HG03520 (cell line): Measurements from ENCODE around the gene PRR36.

ENCODE experiments used
- ATAC-seq: cut with Tn5 transposase; IDR thresholded peaks from one replicate; pipeline ENCODE4 v1.9.1; 2021; ENCODE audit warnings: mild to moderate bottlenecking, moderate library complexity; ENCODE audit not compliant: unreplicated experiment

Gene PRR36

DNA sequence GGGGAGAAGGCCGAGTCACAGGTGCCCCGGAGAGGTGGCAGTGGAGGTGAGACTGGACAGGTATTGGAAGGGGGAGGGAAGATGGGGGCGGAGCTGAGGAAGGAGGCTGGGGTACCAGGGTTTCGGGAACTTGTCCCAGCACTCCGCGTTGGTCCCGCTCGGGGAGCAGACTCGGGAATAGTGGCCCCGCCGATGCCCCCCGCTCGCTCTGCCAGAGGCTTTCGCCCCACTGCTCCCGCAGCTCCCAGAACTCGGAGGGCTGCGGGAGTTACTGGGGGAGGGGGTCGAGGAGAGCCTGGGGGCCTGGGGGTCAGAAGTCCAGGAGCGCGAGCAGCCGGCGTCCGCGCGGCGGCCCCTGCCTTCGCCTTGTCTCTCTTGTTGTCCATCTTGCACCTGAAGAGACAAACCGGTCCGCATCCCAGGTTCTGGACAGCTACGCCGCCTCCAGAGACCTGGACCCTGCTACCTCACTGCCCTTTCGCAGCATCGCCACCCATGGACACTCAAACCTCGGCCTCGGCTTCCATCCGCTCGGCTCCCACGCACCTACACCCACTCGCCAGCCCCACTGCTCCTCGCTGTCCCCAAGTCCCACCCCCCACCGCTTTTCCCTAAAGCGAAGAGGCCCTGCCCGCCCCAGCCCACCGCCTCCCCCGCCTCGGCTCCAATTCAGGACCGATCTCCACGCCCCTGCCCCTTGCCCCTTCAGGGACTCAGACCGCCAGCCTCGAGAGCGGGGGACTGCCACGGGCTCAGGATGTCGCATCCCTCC is 700 bp downstream of the PRR36 start:
- no peak for ATAC-seq

- ATAC-seq, result no peak
Measured at GRCh38 chr19:7872306-7873204, 1.6 kb downstream of the PRR36 start.

DNA sequence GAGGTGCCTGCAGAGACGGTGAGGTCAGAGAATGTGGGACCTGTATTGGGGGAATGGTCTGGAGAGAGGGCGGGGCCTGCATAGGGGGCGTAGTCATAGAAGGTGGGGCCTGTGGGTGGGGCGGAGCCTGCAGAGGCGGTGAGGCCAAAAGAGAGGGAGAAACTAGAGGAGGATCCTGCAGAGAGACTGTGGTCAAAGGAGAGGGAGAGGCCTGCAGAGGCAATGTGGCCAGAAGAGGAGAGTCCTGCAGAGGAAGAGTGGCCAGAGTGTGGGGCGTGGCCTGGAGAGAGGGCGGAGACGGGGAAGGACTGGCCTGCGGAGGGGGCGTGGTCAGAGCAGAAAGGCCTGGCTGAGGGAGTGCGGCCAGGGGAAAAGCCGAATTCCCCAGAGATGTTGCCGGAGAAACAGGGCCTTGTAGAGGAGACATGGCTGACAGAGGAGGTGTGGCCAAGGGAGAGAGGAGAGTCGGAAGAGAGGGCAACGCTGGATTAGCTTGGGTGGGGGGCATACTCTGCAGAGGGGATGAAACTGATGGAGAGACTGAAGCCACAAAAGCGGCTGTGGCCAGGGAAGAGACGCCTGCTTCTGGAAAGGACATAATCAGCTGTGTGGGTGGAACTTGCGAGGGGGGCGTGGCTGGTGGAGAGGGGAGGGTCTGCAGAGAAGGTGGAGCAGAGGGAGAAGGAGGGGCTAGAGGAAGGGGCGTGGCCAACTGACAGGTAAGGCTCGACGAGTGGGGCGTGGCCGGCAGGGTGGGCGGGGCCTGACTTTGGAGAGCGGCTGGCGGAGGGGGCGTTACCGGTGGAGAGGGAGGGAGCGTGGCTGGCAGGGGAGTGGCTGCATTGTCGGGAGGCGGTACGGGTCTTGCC is 2.5 kb downstream of the PRR36 start:
- ATAC-seq, result no peak

GRCh38 chr19:7870571-7871436 is 3.4 kb downstream of the PRR36 start:
- no peak for ATAC-seq

- no peak for ATAC-seq
Measured at GRCh38 chr19:7869910-7870511, 4.2 kb downstream of the PRR36 start.

GRCh38 chr19:7869453-7869909 is 4.7 kb downstream of the PRR36 start:
- peak; percentile 38 for ATAC-seq

- ATAC-seq, result peak; percentile 58
Measured at GRCh38 chr19:7868671-7869452, 5.3 kb downstream of the PRR36 start.

GRCh38 chr19:7868326-7868670 is 5.9 kb downstream of the PRR36 start:
- no peak for ATAC-seq

- ATAC-seq, result no peak
Measured at GRCh38 chr19:7867092-7867844, 6.9 kb downstream of the PRR36 start.

- ATAC-seq, result no peak
Measured at GRCh38 chr19:7866399-7867091, 7.6 kb downstream of the PRR36 start.

DNA sequence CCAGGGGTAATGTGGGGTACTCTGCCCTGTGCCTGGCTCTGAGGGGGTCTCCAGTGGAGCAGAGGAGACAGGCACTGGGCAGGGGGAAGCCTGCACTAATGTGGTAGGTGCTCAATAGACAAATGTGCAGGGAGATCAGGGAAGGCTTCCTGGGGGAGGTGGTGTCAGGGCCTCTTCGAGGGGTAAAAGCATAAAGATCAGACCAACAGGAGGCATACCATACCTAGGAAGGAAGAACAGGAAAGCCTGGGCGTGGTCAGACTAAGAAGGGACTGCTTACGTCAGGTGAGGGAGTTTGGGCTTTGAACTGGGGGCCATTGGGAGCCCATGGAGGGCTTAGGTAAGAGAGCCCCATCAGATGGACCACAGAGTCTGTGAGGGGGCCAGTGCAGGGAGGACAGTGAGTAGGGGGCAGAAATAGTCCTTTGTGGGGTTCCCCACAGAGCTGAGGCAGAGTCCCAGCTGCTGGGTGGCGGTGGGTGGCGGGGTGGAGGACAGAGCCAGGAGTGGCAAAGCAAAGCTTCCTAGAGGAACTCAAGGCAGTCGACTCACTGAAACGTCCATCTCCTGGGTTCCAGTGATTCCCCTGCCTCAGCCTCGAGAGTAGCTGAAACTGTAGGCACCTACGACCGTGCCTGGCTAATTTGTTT is 8.8 kb downstream of the PRR36 start:
- ATAC-seq, result no peak

DNA sequence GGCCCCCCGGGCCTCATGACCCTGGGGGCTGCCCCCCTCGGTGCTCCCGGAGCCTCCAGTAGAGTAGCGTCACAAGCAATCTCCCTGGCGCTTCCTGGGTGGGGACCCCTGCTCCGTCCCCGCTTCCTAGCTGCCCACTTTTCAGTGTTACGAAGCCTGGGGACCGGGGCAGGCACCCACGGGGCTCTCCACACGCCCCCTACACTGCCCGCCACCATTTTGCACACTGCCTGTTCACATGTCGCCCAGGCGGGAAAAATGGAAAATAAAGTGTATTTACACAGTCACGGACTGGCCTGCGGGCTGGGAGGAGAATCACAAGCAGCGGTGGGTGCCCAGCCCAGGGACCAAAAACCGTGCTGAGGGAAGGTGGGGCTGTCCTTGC is 9.5 kb downstream of the PRR36 start:
- ATAC-seq, result no peak

- no peak for ATAC-seq
Measured at GRCh38 chr19:7863971-7864689, 10.1 kb downstream of the PRR36 start.

- no peak for ATAC-seq
Measured at GRCh38 chr19:7863157-7863970, 10.8 kb downstream of the PRR36 start.

DNA sequence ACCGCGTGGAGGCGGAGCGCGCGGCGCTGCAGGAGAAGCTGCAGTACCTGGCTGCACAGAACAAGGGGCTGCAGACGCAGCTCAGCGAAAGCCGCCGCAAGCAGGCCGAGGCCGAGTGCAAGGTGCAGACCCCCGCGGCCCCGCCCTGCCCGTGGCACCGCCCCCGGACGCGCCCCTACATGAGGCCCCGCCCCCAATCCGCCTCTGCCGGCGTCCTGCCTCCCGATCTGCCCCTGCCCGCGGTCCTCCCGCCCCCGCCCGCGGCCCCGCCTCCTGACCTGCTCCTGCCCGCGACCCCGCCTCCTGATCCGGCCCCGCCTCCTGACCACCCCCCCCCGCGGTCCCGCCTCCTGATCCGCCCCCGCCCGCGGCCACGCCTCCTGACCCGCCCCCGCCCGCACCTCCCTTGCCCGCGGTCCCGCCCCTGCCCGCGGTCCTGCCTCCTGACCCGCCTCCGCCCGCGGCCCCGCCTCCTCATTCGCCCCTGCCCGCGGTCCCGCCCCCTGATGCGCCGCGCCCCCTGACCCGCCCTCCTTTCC is 11.7 kb downstream of the PRR36 start:
- no peak for ATAC-seq
